Measurements from ENCODE around the gene UBE2QL1. TPM values are rescaled to one million over a fixed set of nuclear protein-coding genes. Genes with fewer than 3 reads are reported as not detected.
"Not testable (repeated sequence)": the region's sequence is repeated elsewhere in the genome, so short reads cannot be mapped to it uniquely, and the experiment has no call there.

The UBE2QL1 gene
- total RNA-seq, 1 donor from 2014 or later = 0.61 TPM

DNA sequence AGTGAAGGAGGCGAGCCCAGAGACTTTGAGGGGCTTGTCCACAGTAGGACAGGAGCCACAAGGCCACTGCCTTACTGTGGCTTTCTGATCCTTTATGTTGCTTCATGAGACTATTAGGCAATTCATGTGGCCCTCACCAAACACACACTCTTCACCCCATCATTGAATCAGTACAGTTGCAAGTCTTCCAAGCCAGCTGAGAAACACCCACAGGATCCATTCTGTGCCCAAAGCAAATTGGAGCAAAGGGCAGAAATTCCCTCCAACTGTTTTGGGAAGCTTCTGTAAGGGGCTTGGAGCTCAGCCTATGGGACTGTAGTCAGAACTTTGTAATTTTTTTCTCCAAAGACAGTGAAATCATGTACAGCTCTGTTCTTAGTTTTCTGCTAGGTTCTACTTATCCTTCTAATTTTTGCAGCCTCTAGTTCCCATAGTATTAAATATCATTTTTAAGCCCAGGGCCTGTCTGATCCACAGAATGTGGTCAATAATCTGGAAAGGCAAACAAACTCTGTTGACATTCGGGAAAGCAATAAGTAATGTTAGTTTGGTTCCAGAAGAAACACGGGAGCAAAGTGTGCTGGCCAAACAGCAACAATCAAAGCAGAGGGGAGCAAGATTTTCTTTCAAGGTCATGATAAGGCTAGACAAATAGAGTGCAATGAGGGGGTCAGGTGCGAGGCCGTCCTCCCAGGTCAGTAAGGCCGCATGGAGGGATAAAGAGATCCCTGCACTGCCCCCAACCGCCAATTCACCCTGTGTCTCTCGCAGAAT lies 47.0 kb downstream of the UBE2QL1 start:
- no peak for DNase-seq (ENCODE audit: low spot score)

DNA sequence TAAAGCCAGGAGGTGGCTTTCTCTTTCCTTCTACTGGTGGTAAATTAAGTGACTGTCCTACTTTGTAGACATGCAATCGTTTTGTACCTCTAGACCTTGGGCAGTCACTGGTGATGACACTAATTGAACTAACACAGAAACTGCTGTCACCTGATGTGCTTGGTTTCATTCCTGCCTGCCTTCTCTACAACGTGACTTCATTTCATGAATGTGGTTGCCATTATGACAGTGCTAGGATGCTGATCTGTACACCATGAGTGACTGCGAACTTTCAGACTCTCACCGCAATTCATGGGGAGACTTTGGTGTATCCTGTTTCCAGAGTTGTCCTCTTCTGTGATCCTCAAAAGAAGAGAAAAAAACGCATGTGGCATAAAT lies 47.5 kb downstream of the UBE2QL1 start:
- no peak for DNase-seq (ENCODE audit: low spot score)

DNA sequence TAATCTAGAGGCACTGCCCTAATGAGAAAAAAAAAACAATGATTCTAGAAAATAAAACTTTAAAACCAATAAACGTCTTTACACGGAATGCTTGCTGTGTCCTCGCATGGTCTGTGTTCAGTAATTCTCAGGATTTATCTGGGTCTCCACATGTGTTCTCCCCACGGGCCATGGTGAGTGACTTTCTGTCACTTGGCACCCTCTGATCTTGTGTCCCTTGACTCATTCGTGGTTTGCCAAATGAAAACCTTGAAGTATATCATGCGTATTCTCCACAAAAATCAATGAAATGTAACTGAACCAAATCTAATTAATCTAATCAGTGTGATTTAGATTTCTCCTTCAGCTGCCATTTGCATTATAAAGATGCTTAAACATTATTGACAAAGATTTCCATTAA lies 48.0 kb downstream of the UBE2QL1 start:
- no peak for DNase-seq (ENCODE audit: low spot score)

DNA sequence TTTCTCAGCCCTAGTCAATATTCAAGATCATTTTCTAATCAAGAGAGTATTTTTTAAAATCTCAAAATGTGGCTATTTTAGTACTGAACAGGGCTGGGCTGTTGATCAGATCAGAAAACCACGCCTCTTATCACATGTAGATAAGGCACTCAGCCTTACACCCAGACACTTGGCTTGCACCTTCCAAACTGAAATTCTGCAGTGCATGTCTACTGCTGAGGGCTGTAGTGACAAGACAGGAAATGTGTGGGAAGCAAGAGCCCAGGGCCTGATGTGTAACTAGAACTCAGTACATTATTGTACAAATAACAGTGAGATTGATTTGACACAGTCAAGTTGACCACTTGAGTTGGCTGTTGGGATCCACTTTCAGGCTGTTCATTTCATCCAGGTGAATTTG lies 48.6 kb downstream of the UBE2QL1 start:
- DNase-seq (ENCODE audit: low spot score) = no peak

DNA sequence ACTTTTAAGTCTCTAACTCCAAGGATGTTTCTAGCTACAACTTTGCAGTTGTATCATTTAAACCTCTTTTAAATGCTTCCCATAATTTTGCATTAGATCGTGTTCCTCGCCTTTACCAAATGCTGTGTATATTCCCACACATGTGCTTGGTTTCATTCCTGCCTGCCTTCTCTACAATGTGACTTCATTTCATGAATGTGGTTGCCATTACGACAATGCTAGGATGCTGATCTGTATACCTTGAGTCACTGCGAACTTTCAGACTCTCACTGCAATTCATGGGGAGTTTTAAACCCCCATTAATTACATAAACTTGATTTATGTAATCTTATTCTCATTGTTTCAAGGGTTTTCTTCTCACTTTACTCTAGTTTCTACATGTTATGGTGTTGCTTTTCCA lies 50.3 kb downstream of the UBE2QL1 start:
- DNase-seq (ENCODE audit: low spot score) = no peak

DNA sequence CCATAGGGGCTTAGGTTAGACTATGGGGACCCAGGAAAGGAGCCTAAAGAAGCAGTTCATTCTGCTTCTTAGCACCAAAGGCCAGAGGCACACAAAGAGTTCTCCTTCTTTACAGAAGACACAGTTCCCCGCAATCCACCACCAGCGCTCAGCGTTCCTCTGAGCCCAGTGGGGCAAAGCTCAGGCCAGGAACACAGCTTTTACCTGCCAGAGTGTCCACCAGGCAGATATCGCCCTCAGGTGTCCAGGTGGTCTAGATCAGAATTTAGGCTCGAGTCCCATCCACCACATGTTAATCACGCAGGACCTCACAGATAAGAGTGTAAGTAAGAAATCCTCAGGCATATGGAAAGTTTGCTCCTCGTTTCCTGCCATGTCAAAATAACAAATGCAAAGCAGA lies 53.0 kb downstream of the UBE2QL1 start:
- DNase-seq (ENCODE audit: low spot score) = no peak

DNA sequence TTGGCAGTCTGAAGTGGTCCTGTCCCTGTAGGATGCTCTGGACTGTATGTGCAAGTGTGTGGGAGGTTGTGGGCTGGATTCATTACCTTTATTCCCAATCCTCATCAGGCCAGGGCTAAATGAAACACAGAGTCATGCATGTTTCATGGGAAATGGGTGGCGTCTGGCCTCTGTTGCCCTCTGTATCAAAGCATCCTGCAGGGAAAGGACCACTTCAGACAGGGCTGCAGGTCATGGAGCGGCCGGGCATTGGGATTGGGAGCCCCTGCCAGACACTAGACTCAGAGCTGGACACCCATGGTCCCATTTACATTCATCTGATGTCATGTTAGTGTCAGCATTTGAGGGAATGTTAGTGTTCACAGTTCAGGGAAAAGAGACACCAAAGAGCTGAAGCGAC lies 53.8 kb downstream of the UBE2QL1 start:
- no peak for DNase-seq (ENCODE audit: low spot score)

DNA sequence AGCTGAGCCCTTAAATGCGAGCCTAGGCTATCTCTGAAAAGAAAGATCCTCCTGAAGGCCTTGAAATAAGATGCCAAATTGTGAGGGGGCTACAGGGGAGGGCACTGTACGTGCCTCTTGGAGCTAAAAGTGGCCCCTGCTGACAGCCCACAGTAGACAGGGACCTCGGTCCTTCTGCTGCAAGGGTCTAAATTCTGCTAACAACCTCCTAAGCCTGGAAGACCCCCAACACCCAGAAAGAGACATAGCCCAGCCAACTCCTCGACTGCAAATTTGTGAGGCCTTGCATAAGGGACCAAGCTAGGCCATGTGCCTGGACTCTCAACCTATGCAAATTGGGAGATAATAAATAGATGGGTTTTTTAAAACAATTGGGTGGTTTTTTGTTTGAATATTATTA lies 54.7 kb downstream of the UBE2QL1 start:
- no peak for DNase-seq (ENCODE audit: low spot score)

DNA sequence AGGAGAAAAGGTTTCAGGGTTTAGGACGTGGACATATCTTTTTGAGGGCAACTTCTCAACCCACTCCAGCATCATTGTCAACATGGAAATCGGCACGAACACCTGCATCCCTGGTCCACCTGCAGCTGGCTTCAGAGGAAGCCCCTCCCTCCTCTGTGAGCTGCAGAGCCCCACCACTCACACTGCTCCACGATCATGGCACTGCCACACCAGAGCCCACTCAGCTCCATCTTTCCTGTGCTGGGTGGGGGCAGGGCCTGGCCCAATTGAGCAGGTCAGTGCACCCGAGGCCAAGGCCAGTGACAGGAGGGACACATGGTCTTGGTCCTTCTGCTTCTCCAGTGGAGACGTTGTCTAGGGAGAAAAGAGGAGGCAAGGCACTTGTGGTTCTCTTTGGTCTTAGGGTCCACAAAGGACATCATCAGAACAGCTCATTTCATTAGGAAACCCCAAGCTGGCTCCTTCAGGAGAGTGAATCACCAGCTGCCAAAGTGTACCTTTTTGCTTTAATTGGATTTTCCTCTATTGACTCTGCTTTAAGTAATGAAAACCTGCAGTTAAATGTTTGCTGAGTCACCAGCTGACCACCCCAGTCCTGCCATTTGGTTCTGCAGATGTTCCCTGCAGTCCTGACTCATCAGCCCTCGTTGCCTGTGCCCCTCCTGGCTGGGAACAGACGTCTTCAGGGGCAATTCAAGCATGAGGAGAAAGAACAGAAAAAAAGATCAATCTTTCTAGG lies 56.2 kb downstream of the UBE2QL1 start:
- DNase-seq (ENCODE audit: low spot score) = no peak

DNA sequence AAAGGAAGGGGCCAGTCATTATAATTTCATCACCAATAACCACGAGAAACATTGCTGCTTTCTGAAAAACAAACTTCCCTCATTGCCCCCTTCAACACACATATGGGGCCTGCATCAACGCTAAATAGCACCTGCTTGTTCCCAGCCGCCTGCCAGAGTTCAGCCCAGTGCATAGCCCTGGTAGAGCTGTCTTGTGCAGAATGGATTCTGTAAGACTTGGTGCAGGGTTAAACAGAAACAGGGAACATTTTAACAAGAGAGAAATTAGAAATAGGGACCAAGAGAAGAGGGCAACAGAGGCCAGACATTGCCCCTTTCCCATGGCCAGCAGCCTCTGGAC lies 56.7 kb downstream of the UBE2QL1 start:
- DNase-seq (ENCODE audit: low spot score) = no peak

DNA sequence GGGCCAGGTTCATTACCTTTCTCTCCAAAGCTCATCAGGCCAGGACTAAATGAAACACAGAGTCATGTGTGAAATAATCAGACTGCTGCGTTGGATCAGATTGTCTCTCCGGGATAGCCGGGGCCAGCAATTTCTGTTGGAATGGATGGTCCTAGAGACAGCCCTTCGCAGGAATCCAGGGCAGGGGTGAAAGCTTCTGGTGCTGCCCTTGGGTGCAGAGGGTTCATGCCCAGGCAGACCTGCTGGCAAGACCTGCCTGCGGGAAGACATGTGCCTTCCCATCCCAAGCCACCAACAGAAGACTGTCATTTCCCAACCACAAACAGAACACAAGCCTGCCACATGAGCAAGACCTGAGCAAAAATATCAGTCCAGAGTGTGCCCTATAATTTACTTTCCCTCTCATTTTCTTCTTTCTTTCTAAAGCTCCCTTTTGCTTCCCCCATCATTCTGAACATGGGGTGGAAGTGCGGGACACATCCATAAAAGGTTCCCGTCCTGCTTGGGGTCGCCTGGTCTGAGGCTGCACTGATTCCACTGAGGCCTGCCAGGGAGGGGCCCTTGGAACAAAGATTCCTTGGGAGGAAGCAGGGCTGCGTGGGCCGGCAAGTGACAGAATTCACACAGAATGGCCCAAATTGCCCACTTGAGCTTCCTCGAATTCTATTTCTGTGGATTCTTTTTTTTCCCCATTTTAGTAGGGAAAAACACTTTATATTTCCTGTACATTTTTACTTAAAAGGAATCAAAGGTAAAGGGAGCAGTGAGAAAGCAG lies 57.3 kb downstream of the UBE2QL1 start:
- no peak for DNase-seq (ENCODE audit: low spot score)

DNA sequence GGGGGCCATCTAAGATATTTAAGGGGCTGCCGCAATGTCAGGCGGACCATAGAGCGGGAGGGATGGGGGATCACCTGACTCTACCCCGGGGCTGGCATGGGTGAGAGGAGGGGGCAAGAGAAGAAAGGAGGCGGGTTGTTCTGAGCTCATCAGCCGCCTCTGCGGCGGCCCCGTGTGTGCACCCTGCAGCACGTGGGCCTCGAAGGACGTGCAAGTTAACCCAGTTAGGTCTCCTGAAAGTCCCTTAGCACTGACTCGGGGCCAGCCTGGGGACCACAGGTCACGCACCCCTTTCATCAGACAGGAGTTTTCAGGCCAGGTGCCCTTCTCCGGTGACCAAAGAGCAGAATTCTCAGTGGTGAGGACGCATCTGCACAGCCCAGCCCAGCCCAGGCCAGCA lies 58.0 kb downstream of the UBE2QL1 start:
- DNase-seq (ENCODE audit: low spot score) = no peak

DNA sequence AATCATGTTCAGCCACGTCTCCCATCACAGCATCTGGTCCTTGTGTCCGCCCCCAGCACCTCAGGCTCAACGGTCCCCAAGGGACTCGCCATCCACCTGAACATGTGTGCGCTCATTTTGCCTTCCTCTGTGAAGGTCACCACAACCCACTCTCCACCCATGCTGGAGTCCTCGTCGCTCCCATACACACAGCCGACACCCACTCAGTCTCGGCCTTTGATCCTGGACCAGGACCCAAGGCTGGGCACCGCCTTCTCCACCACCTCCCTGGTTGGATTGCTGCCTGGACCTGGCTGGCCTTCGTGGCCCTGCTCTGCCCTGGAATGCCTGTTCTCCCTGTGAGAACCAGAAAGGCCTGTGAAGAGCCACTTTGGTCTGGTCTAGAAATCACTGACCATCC lies 60.3 kb downstream of the UBE2QL1 start:
- no peak for DNase-seq (ENCODE audit: low spot score)

DNA sequence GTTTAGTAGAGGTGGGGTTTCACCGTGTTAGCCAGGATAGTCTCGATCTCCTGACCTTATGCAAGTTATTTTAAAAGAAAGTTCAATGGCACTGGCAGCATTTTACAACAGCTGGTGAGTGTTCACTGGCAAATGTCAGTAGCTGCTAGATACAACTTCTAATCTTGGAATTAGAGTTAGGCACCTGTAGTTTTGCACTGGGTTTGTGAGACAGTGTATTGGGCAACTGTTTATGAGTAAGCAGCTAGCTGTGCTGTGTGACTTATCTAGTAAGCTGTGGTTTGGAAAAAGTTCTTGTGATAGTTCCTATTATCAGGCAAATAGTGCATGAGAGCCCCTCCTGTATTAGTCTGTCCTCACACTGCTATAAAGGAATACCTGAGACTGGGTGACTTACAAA lies 61.5 kb downstream of the UBE2QL1 start:
- DNase-seq (ENCODE audit: low spot score) = no peak

DNA sequence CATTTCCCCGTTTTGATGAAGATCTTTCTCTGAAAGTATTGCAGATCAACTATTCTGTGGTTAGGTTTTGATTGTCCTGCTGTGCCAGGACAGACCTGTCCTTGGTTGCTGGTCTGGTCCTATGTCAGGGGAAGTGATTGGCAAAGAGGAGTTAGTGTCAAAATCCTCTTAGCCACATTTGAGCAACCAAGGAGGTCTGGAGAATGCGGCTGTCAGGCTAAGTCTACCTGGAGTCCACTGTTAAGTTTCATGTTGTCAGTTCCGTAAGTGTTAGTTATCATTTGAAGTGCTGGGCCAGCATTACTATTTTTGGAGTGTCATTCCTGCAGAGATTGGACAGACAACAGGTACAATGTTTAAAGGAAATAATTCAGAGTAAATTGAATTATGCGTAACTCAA lies 62.3 kb downstream of the UBE2QL1 start:
- DNase-seq (ENCODE audit: low spot score) = no peak

DNA sequence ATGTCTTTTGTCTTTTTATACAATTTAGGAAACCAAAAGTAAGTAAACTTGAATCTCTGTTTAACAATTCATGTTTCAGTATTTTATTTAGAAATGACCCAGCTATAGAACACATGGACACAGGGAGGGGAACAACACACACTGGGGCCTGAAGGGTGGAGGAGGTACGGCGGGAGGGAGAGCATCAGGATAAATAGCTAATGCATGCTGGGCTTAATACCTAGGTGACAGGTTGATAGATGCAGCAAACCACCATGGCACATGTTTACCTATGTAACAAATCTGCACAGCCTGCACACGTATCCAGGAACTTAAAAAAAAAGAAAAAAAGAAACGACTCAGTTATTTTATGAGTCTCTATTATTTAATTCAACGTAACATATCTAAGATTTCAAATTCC lies 67.2 kb downstream of the UBE2QL1 start:
- DNase-seq (ENCODE audit: low spot score) = not testable (repeated sequence)

DNA sequence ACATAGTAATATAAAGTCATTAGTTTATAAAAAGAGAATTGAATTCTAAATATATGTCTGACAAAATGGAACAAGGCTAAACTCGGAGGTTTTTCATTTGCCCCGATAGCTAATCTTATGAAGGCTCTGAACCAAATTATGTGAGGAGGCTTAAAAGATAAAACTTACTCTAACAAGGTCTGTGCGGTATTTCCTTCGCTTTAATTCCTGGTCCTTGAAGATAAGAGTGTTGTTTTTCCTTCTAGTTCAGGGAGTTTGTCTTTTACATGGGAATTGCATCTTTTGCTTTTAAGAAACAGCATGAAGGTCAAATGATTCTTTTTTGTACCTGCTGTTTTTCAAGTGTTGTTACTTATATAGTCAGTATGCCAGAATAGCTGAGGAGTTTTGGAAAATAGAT lies 68.2 kb downstream of the UBE2QL1 start:
- DNase-seq (ENCODE audit: low spot score) = no peak

DNA sequence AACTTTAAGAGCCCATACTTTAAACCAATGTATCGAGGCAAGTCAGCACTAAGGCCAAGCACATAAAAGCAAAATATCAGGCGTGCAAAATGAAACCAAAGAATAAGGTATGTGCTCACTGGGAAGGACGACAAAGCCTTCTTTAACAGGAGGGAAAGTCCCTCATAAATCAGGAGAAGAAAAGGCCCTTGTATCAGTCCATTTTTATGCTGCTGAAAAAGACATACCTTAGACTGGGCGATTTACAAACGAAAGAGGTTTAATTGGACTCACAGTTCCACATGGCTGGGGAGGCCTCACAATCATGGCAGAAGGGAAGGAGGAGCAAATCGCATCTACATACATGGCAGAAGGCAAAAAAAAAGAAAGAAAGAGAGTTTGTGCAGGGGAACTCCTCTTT lies 68.9 kb downstream of the UBE2QL1 start:
- no peak for DNase-seq (ENCODE audit: low spot score)

DNA sequence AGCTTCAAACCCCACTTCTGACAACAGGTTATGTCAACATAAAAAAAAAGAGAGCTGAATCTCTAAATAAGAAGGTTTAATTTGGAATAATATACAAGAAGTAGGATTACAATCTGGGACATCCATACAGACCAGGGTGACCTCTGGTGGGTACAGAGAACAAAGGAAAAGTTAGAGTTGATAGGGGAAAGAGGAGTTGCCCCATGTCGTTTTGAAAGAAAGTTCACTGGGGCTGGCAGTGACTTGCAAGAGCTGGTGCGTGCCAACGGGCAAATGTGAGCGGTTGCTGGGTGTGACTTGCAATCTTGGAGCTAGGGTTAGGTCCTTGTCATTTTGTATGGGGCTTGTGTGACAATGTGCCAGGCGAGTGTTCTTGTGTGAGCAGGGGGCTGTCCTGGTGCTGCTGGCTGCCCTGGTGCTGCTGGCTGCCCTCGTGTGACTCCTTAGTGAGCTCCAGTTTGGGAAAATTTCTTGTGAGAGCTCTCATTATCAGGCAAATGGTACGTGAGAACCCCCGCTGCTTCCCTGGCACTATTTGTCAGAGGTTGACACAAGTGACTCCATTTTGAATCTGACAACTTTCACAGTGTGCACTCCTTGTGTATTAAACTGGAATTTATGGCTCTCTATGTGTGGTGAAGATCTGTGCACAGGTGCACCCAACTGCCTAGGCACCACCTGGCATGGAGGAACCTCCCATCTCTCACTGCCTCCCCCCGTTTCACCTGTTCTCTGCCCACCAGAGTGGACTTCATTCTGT lies 69.8 kb downstream of the UBE2QL1 start:
- no peak for DNase-seq (ENCODE audit: low spot score)

DNA sequence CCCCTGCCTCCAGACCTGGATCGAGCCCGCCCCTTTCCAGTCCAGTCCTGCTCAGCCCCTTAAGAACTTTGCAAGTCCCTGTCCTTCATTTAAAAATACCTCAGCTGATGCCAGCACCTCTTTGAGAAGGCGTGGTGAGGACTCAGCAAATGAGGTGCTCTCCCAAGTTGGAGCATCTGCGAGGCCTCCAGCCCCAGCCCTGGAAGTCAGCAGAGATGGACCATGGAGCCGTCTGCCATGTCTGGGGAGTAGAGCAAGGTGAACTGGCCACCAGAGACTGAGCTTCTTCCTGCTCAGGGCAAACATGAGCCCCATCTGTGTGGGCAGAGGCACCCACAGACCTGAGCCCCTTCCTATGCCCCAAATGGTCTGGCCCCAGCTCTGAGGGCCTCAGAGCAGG lies 71.5 kb downstream of the UBE2QL1 start:
- no peak for DNase-seq (ENCODE audit: low spot score)

DNA sequence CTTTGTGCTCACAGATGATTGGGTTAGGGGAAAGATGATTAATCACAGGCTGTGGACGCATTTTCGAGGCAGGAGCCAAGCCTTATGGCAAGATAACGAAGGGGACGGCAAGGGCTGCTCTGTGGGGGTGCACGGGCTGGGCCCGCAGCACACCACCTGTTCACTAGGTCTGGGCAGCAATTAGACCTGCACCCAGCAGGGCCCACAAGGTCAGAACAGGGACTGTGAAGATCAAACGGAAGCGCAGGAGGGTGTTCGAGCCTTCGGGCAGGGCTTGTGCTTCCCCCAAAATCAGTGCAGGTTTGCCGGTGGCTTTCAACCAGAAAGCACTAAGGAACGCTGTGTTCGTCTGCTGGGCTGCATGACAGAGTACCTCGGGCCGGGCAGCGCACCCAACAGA lies 73.7 kb downstream of the UBE2QL1 start:
- DNase-seq (ENCODE audit: low spot score) = no peak

DNA sequence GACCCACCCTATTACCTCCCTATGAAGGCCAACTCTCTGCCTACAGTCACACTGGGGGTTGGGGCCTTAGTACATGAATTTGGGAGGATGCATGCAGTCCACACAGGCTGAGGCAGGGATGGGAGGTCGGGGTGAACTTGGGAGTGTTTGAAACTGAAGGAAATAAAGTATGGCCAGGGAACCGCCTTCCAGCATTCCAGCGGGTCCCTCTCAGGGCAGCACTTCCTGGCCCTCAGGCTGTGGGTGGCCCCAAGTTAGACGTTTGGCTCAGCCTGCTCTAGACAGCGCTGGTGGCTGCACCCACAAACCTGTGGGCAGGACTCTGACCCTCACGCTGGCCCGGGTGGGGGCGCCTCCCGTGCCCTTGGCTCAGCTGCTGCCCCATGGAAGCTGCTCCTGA lies 74.3 kb downstream of the UBE2QL1 start:
- no peak for DNase-seq (ENCODE audit: low spot score)
